MCF 10A (cell line): ENCODE measurements around the gene SCD5. TPM values are rescaled to one million over a fixed set of nuclear protein-coding genes. Genes with fewer than 3 reads are reported as not detected.

Experiments used
- BruUV-seq: library from RNA; stranded (reverse); fragments of 400-500 nt; replicated peaks from 2 replicates; lab custom pipeline; 2021; lab: Mats Ljungman, UMichigan
- CTCF ChIA-PET: fragments of 300-600 bp; sonication (Branson Sonifier 250); formaldehyde crosslinking; extraction: SDS; loops from one replicate; lab custom pipeline; 2021; ENCODE audit warnings: antibody characterized with exemption, inconsistent platforms; lab: Yijun Ruan, JAX
- POLR2A ChIA-PET: fragments of 300-600, 350-650 bp; sonication (Branson Sonifier 250); formaldehyde crosslinking; extraction: SDS; loops from one replicate; lab custom pipeline; 2020; ENCODE audit warnings: antibody characterized with exemption, inconsistent platforms; lab: Yijun Ruan, JAX
- DNase-seq: peaks from one replicate; pipeline ENCODE4 v3.0.0-alpha.2; 2018; ENCODE audit not compliant: unreplicated experiment
- H3K27ac Mint-ChIP-seq: one replicate; pipeline ENCODE4 v1.8.0; 2022; ENCODE audit warnings: mild to moderate bottlenecking, low read depth, mixed read lengths; ENCODE audit not compliant: unreplicated experiment
- H3K27me3 Mint-ChIP-seq: one replicate; pipeline ENCODE4 v1.8.0; 2022; ENCODE audit warnings: mixed read lengths; ENCODE audit not compliant: insufficient read depth, unreplicated experiment
- H3K36me3 Mint-ChIP-seq: one replicate; pipeline ENCODE4 v1.8.0; 2022; ENCODE audit warnings: mild to moderate bottlenecking, moderate library complexity, mixed read lengths; ENCODE audit not compliant: insufficient read depth, unreplicated experiment
- H3K4me1 Mint-ChIP-seq: one replicate; pipeline ENCODE4 v1.8.0; 2022; ENCODE audit warnings: mixed read lengths; ENCODE audit not compliant: insufficient read depth, unreplicated experiment
- H3K4me3 Mint-ChIP-seq: one replicate; pipeline ENCODE4 v1.8.0; 2022; ENCODE audit warnings: mild to moderate bottlenecking, moderate library complexity, mixed read lengths; ENCODE audit not compliant: unreplicated experiment
- H3K9me3 Mint-ChIP-seq: one replicate; pipeline ENCODE4 v1.8.0; 2022; ENCODE audit warnings: mixed read lengths; ENCODE audit not compliant: unreplicated experiment
- intact Hi-C: fragments of 100-400 bp; cut with micrococcal nuclease; formaldehyde crosslinking; loops from 2 replicates; pipeline ENCODE4 v1.14.1; 2022
- total RNA-seq: library from RNA; stranded (reverse); gene quantifications from 2 replicates; pipeline ENCODE4 v1.2.3, GENCODE V29; 2022
- TF ChIP-seq, protein P1 (sequence below): fragments of 200-600 bp; IDR thresholded peaks from one replicate; pipeline ENCODE4 v1.8.0; 2022; ENCODE audit warnings: antibody characterized with exemption, mild to moderate bottlenecking; ENCODE audit not compliant: unreplicated experiment

SCD5 gene
- total RNA-seq, 1 experiment from 2014 or later: 3.6 TPM

DNA sequence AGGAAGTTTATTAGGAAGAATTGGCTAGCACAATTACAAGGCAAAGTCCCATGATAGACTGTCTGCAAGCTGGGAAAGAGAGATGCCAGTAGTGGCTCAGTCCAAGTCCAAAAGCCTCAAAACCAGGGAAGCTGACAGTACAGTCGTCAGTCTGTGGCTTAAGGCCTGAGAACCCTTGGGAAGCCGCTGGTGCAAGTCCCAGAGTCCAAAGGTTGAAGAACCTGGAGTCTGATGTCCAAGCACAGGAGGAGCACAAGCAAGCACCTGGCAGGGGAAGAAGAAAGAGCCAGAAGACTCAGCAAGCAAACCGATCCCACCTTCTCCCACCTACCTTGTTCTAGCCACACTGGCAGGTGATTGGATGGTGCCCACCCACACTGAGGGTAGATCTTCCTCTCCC lies 185.5 kb downstream of the SCD5 start:
- Mint-ChIP-seq H3K27me3 (no peaks in the 10 kb centered on the region), H3K27ac (no peak overlapping the region), H3K4me3 (no peak overlapping the region), H3K36me3 (no peaks in the 10 kb centered on the region), H3K9me3 (no peaks in the 10 kb centered on the region), H3K4me1 (no peaks in the 10 kb centered on the region)
- ChIA-PET CTCF (interaction anchor here (0.6 to 0.8 kb wide), 2 partner anchors 15 to 815 kb away, joined by 3 to 4 read pairs; no protein-coding TSS in a partner anchor), POLR2A (no interaction called here)
- intact Hi-C loops: no loop called here
- BruUV-seq: no TSS peak
- TF ChIP-seq, protein P1, sequence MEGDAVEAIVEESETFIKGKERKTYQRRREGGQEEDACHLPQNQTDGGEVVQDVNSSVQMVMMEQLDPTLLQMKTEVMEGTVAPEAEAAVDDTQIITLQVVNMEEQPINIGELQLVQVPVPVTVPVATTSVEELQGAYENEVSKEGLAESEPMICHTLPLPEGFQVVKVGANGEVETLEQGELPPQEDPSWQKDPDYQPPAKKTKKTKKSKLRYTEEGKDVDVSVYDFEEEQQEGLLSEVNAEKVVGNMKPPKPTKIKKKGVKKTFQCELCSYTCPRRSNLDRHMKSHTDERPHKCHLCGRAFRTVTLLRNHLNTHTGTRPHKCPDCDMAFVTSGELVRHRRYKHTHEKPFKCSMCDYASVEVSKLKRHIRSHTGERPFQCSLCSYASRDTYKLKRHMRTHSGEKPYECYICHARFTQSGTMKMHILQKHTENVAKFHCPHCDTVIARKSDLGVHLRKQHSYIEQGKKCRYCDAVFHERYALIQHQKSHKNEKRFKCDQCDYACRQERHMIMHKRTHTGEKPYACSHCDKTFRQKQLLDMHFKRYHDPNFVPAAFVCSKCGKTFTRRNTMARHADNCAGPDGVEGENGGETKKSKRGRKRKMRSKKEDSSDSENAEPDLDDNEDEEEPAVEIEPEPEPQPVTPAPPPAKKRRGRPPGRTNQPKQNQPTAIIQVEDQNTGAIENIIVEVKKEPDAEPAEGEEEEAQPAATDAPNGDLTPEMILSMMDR: no peak
- DNase-seq: no peak

DNA sequence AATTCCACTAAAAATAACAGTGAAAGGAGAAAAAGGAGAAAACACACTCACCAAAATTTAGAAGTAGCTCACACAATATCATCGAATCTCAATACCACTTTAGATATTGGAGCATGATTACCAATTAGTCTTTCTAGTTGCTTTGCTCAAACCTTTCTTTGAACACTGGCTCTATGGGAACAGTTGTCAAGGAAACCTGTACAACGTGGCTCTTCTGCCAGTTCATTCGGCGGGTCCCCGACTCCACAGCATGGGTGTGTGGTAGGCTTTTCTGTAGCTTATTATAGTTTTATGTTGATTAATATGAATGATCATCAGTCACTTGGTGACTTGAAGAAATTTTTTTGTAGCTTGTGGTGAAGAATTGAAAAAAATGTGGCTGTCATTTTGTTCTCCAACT lies 186.6 kb downstream of the SCD5 start:
- CTCF ChIA-PET: no interaction called here

DNA sequence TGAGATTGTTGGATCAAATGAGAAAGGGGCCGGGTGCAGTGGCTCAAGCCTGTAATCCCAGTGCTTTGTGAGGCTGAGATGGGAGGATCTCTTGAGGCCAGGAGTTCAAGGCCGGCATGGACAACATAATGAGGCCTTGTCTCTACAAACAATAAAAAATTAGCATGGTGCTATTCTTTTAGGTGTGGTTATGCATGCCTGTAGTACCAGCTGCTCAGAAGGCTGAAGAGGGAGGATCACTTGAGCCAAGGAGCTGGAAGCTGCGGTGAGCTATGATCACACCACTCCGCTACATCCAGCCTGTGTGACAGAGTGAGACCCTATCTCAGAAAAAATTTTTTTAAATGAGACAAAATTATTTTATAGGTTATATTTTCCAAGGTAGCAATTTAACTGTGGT lies 187.1 kb downstream of the SCD5 start:
- no peaks in the 10 kb centered on the region for H3K36me3 Mint-ChIP-seq
- BruUV-seq: no TSS peak
- H3K27me3 Mint-ChIP-seq: no peaks in the 10 kb centered on the region
- no peaks in the 10 kb centered on the region for H3K9me3 Mint-ChIP-seq
- no peak overlapping the region for H3K4me3 Mint-ChIP-seq
- no peak for DNase-seq
- POLR2A ChIA-PET: no interaction called here
- H3K27ac Mint-ChIP-seq: no peak overlapping the region
- TF ChIP-seq, protein P1: no peak
- H3K4me1 Mint-ChIP-seq: no peaks in the 10 kb centered on the region
- intact Hi-C loops: no loop called here
- CTCF ChIA-PET: no interaction called here

More for the DNA sequence above, 186.6 kb downstream of the SCD5 start:
- Mint-ChIP-seq H3K36me3 (no peaks in the 10 kb centered on the region), H3K4me1 (no peaks in the 10 kb centered on the region), H3K4me3 (no peak overlapping the region), H3K9me3 (no peaks in the 10 kb centered on the region), H3K27me3 (no peaks in the 10 kb centered on the region), H3K27ac (no peak overlapping the region)
- no peak for DNase-seq
- intact Hi-C loops: no loop called here
- POLR2A ChIA-PET: no interaction called here
- BruUV-seq: no TSS peak
- TF ChIP-seq, protein P1: no peak

DNA sequence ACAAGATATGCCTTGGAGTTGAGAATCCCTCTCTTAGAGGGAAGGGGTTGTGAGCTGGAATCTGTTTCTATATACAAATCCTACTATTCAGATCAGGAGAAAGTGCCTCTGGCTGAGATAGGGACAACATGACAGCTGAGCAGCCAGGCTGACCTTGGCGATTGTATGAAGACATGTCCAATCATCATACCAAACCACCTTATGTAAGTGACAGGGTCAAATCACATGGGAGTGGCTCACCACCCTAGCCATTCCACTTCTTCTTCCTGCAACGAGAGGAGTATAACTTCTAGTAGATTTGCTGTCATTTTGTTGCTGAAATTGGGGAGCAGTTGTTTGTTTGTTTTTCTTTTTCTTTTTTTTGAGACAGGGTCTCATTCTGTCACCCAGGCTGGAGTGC lies 188.6 kb downstream of the SCD5 start:
- Mint-ChIP-seq H3K4me3 (no peak overlapping the region), H3K4me1 (no peaks in the 10 kb centered on the region), H3K27ac (no peak overlapping the region), H3K27me3 (no peaks in the 10 kb centered on the region), H3K9me3 (no peaks in the 10 kb centered on the region), H3K36me3 (no peaks in the 10 kb centered on the region)
- ChIA-PET POLR2A (no interaction called here), CTCF (interaction anchor here (0.5 kb wide), 1 partner anchor 18 kb away, joined by 3 read pairs; no protein-coding TSS in a partner anchor)
- TF ChIP-seq, protein P1: no peak
- DNase-seq: no peak
- intact Hi-C loops: no loop called here
- BruUV-seq: no TSS peak
